ENCODE measurements around the gene YBEY. TPM values are rescaled to one million over a fixed set of nuclear protein-coding genes. Genes with fewer than 3 reads are reported as not detected.

Gene YBEY
- total RNA-seq, 2 experiments from 2014 or later: 10.6 to 14.8 TPM

GRCh38 chr21:46243325-46243724 is 42.8 kb upstream of the YBEY start:
- no peak for DNase-seq
- no peaks in the 10 kb centered on the region for H3K4me1 ChIP-seq (ENCODE audit: insufficient read depth, low read length)
- no peaks in the 10 kb centered on the region for H3K9me3 Mint-ChIP-seq
- H3K27ac ChIP-seq (ENCODE audit: low read depth in 1 of 2, low read length in 2 of 2): no peak overlapping the region
- peak overlapping the region; percentile 20 for H3K27ac Mint-ChIP-seq
- intact Hi-C loops (cut with DNase I, micrococcal nuclease): no loop called here
- POLR2A ChIA-PET: no interaction called here
- H3K4me3 ChIP-seq (ENCODE audit: low read length): no peak overlapping the region
- no peaks in the 10 kb centered on the region for H3K27me3 ChIP-seq (ENCODE audit: control insufficient read depth in 1 of 2, insufficient read depth in 2 of 2, low read length in 2 of 2)
- CTCF ChIA-PET: no interaction called here
- no peaks in the 10 kb centered on the region for H3K4me1 Mint-ChIP-seq (ENCODE audit: low read depth)
- no peak for TF ChIP-seq CTCF (IDR thresholded peaks at IDR 0.05)
- no peaks in the 10 kb centered on the region for H3K9me3 ChIP-seq (ENCODE audit: control insufficient read depth in 1 of 2, insufficient read depth in 1 of 2, low read length in 2 of 2)
- ATAC-seq (ENCODE audit: poor library complexity): no peak
- no peaks in the 10 kb centered on the region for H3K27me3 Mint-ChIP-seq
- H3K36me3 Mint-ChIP-seq (ENCODE audit: low read depth): peaks cover 88% of the 10 kb centered on the region
- H3K4me3 Mint-ChIP-seq: no peak overlapping the region
- H3K36me3 ChIP-seq (ENCODE audit: insufficient read depth, low read length): peaks cover 92% of the 10 kb centered on the region

GRCh38 chr21:46243960-46244361 is 42.2 kb upstream of the YBEY start:
- H3K36me3 ChIP-seq (ENCODE audit: insufficient read depth, low read length): peaks cover 94% of the 10 kb centered on the region
- Mint-ChIP-seq H3K27ac (no peak overlapping the region), H3K9me3 (no peaks in the 10 kb centered on the region), H3K4me3 (no peak overlapping the region), H3K4me1 (ENCODE audit: low read depth) (no peaks in the 10 kb centered on the region), H3K27me3 (no peaks in the 10 kb centered on the region), H3K36me3 (ENCODE audit: low read depth) (peaks cover 88% of the 10 kb centered on the region)
- no peaks in the 10 kb centered on the region for H3K4me1 ChIP-seq (ENCODE audit: insufficient read depth, low read length)
- DNase-seq (no peak), ATAC-seq (ENCODE audit: poor library complexity) (no peak)
- intact Hi-C loops (cut with DNase I, micrococcal nuclease): no loop called here
- no peaks in the 10 kb centered on the region for H3K9me3 ChIP-seq (ENCODE audit: control insufficient read depth in 1 of 2, insufficient read depth in 1 of 2, low read length in 2 of 2)
- no peaks in the 10 kb centered on the region for H3K27me3 ChIP-seq (ENCODE audit: control insufficient read depth in 1 of 2, insufficient read depth in 2 of 2, low read length in 2 of 2)
- no peak overlapping the region for H3K4me3 ChIP-seq (ENCODE audit: low read length)
- CTCF ChIA-PET: no interaction called here
- no peak for TF ChIP-seq CTCF (IDR thresholded peaks at IDR 0.05)
- POLR2A ChIA-PET: no interaction called here
- no peak overlapping the region for H3K27ac ChIP-seq (ENCODE audit: low read depth in 1 of 2, low read length in 2 of 2)

- no peak overlapping the region for H3K27ac ChIP-seq (ENCODE audit: low read depth in 1 of 2, low read length in 2 of 2)
- Mint-ChIP-seq H3K27me3 (no peaks in the 10 kb centered on the region), H3K27ac (no peak overlapping the region), H3K4me3 (no peak overlapping the region), H3K36me3 (ENCODE audit: low read depth) (peaks cover 88% of the 10 kb centered on the region), H3K9me3 (no peaks in the 10 kb centered on the region), H3K4me1 (ENCODE audit: low read depth) (no peaks in the 10 kb centered on the region)
- CTCF ChIA-PET: no interaction called here
- ATAC-seq (ENCODE audit: poor library complexity) (no peak), DNase-seq (no peak)
- POLR2A ChIA-PET: no interaction called here
- H3K9me3 ChIP-seq (ENCODE audit: control insufficient read depth in 1 of 2, insufficient read depth in 1 of 2, low read length in 2 of 2): no peaks in the 10 kb centered on the region
- no peak for TF ChIP-seq CTCF (IDR thresholded peaks at IDR 0.05)
- intact Hi-C loops (cut with DNase I, micrococcal nuclease): no loop called here
- no peaks in the 10 kb centered on the region for H3K4me1 ChIP-seq (ENCODE audit: insufficient read depth, low read length)
- no peak overlapping the region for H3K4me3 ChIP-seq (ENCODE audit: low read length)
- H3K27me3 ChIP-seq (ENCODE audit: control insufficient read depth in 1 of 2, insufficient read depth in 2 of 2, low read length in 2 of 2): no peaks in the 10 kb centered on the region
- H3K36me3 ChIP-seq (ENCODE audit: insufficient read depth, low read length): peaks cover 94% of the 10 kb centered on the region
Measured at GRCh38 chr21:46244602-46245001, 41.5 kb upstream of the YBEY start.
